Epithelial cell of proximal tubule (primary cell): ENCODE measurements around the gene RNF17. TPM values are rescaled to one million over a fixed set of nuclear protein-coding genes. Genes with fewer than 3 reads are reported as not detected.
"Not testable (repeated sequence)": the region's sequence is repeated elsewhere in the genome, so short reads cannot be mapped to it uniquely, and the experiment has no call there.

Source experiments
- DNase-seq: peaks from one replicate; pipeline ENCODE4 v3.0.0-alpha.2; 2011; ENCODE audit warnings: low read depth
- H3K4me3 ChIP-seq: 2 replicates; pipeline ENCODE4 v1.5.1; 2011; ENCODE audit warnings: low read depth, mild to moderate bottlenecking, low read length
- total RNA-seq: library from RNA; depleted of rRNA; stranded (reverse); fragments of >200 nt; gene quantifications from 2 replicates; pipeline ENCODE4 v1.2.3, GENCODE V29; 2015
- TF ChIP-seq, protein P1 (sequence below): conservative IDR thresholded peaks from 2 replicates; pipeline ENCODE4 v1.5.1; 2012; ENCODE audit warnings: low read depth, mild to moderate bottlenecking, low read length

Gene RNF17
- total RNA-seq, 1 donor from 2014 or later = 1.8 TPM

DNA sequence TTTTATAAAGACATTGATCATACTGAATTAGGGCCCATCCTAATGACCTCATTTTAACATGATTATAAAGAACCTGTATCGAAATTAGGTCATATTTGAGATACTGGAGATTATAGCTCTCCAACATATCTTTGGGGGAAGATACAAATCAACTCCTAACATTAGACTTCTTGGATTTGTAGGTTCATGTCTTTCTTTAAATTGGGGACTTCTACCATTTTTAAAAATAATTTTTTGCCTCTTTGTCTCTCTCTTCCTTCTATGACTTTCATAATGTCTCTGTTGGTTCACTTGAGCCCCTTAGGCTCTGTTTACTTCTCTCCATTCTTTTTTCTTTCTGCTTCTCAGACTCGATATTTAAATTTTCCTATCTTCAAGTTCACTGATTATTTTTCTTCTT, 57.2 kb downstream of the RNF17 start:
- H3K4me3 ChIP-seq = no peak overlapping the region
- TF ChIP-seq, protein P1, sequence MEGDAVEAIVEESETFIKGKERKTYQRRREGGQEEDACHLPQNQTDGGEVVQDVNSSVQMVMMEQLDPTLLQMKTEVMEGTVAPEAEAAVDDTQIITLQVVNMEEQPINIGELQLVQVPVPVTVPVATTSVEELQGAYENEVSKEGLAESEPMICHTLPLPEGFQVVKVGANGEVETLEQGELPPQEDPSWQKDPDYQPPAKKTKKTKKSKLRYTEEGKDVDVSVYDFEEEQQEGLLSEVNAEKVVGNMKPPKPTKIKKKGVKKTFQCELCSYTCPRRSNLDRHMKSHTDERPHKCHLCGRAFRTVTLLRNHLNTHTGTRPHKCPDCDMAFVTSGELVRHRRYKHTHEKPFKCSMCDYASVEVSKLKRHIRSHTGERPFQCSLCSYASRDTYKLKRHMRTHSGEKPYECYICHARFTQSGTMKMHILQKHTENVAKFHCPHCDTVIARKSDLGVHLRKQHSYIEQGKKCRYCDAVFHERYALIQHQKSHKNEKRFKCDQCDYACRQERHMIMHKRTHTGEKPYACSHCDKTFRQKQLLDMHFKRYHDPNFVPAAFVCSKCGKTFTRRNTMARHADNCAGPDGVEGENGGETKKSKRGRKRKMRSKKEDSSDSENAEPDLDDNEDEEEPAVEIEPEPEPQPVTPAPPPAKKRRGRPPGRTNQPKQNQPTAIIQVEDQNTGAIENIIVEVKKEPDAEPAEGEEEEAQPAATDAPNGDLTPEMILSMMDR = no peak
- no peak for DNase-seq

DNA sequence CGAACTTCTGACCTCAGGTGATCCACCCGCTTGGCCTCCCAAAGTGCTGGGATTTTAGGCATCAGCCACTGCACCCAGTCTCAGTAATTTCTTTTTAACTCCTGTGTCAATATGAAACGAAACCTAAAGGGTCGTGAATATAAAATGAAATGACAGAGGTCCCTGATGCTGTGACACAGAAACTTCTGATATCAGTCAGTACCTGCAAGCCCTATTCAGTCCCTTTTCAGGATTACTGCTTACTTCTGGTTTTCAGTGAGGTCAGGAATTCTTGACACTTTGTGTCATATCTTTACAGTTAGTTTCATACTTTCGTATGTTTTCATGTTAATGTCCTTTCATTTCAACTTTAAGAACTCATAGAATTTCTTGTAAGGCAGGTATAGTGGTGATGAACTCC, 58.7 kb downstream of the RNF17 start:
- DNase-seq = no peak
- TF ChIP-seq, protein P1 = no peak

DNA sequence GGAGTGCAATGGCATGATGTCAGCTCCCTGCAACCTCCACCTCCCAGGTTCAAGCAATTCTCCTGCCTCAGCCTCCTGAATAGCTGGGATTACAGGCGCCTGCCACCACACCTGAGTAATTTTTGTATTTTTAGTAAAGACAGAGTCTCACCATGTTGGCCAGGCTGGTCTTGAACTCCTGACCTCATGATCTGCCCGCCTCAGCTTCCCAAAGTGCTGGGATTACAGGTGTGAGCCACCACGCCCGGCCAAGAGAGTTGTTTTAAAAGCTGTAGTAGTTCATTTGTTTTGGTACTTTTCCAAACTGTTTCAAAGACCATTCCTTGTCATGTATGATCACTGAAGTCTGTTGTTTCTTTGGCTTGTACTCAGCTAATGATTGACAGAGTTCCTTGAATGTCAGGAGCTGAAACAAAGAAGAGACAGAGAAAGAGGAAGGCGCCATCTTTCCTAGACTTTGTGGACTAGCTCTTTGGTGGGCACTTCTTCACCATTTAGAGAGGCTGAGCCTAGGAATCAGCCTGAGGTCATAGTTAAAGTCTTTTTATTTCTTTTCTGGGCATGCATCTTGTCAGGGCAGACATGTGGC, 59.2 kb downstream of the RNF17 start:
- DNase-seq, H3K4me3 ChIP-seq: not testable (repeated sequence)

More for the DNA sequence above, 58.7 kb downstream of the RNF17 start:
- H3K4me3 ChIP-seq = no peak overlapping the region

DNA sequence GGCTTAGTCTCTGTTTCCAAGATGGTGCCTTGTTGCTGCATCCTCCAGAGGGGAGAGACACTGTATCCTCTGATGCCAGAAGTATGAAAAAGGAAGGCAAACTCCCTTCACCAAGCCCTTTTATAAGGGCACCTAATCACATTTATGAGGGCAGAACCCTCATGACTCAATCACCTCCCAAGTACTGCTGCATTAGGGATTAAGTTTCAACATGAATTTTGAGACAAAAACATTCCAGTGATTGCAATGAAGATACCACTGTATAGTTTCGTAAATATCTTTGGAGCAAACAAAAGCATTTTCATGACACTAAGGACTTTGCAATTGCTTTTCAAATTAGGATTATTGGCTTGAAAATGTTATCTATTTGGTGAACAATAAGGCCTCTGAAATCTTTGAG, 63.8 kb downstream of the RNF17 start:
- H3K4me3 ChIP-seq = no peak overlapping the region
- no peak for DNase-seq
- TF ChIP-seq, protein P1 = no peak

DNA sequence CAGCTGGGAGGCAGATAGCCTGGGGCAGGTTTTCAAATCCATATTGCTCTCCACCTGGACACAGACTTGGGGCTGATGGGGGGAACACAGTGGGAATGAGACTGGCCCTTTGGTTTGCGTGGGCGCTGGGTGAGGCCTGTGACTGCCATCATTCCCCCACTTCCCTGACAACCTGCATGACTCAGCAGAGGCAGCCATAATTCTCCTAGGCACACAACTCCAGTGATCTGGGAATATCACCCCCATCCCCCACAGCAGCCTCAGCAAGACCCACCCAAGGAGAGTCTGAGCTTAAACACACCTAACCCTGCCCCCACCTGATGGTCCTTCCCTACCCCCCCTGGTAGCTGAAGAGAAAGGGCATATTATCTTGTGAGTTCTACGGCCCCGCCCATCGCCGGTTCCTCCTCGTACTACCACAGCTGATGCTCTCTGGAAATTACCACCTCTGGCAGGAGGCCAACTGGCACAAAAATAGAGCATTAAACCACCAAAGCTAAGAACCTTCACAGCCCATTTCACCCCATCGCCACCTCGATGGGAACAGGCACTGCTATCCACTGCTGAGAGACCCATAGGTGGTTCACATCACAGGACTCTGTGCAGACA, 71.0 kb downstream of the RNF17 start:
- TF ChIP-seq, protein P1 = no peak
- H3K4me3 ChIP-seq = no peak overlapping the region
- no peak for DNase-seq

DNA sequence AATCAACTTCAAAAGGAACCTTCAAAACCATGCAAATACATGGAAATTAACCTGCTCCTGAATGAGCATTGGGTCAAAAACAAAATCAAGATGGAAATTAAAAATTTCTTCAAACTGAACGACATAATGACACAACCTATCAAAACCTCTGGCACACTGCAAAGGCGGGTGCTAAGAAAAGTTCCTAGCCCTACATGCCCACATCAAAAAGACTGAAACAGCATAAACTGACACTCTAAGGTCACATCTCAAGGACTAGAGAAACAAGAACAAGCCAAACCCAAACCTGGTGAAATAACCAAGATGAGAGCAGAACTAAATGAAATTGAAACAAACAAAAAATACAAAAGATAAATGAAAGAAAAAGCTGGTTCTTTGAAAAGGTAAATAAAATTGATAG, 73.6 kb downstream of the RNF17 start:
- H3K4me3 ChIP-seq, DNase-seq: not testable (repeated sequence)

DNA sequence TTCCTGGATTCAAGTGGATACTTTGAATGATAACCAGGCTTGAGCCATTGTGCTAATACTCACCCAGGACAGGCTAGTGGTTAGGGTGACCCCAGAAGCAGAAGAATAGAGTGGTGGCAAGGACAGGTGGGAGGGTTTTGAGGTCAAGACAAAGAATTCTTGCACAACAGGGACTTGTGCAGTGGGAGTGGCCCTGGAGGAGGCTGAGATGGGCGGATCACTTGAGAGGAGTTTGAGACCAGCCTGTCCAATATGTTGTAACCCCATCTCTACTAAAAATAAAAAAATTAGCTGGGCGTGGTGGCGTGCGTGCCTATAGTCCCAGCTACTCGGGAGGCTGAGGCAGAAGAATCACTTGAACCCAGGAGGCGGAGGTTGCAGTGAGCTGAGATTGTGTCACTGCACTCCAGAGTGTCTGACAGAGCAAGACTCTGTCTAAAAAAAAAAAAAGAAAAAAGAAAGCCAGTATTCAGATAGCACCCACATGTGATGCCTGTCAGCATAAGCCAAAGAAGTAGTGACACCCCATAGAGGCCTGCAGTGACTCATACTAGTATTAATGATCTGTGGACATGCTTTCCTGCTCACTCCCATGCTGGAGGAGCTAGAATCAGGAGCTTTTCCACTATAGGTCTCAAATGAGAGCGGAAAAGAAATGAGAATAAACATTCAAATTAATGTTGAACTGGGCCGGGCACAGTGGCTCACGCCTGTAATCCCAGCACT, 78.7 kb downstream of the RNF17 start:
- peak; percentile 10 for DNase-seq
- TF ChIP-seq, protein P1 = no peak
- H3K4me3 ChIP-seq = no peak overlapping the region

DNA sequence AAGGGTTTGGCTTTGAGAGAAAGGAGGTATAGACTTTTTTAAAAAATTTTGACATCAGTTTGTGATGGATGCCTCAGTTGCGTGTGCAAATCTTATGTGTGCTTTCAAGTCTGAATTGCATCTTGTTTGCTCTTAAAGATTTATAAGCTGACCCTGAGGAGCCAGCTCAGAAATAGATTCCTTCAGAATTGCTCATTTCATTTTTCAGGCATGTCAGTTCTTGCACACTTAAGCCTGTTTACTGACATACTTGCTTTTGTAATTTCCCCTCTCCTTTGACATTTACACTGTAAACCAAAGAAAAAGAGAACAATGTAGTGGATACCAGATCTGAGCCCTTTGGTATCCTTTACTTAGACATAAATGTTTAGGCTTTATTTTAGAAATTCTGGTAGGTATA, 87.6 kb downstream of the RNF17 start:
- no peak for DNase-seq
- TF ChIP-seq, protein P1 = no peak
- no peak overlapping the region for H3K4me3 ChIP-seq
